H9 (cell line): ENCODE measurements around the gene VIPR1. TPM values are rescaled to one million over a fixed set of nuclear protein-coding genes. Genes with fewer than 3 reads are reported as not detected.

Experiments
- DNase-seq: peaks from one replicate; pipeline ENCODE4 v3.0.0-alpha.2; 2017
- H2AFZ ChIP-seq: one replicate; pipeline ENCODE4 v1.6.1; 2013; ENCODE audit warnings: mild to moderate bottlenecking, low read length, control low read depth, moderate library complexity
- H2AK5ac ChIP-seq: 2 replicates; pipeline ENCODE4 v1.6.1; 2013; ENCODE audit warnings: low read length, control low read depth, mixed read lengths; ENCODE audit not compliant: insufficient read length
- H2BK120ac ChIP-seq: one replicate; pipeline ENCODE4 v1.6.1; 2013; ENCODE audit warnings: low read depth, mild to moderate bottlenecking, low read length, control low read depth, inconsistent platforms; ENCODE audit not compliant: poor library complexity, severe bottlenecking
- H2BK12ac ChIP-seq: 2 replicates; pipeline ENCODE4 v1.6.1; 2013; ENCODE audit warnings: low read length, control low read depth, mixed read lengths, low read depth; ENCODE audit not compliant: insufficient read length
- H2BK15ac ChIP-seq: 2 replicates; pipeline ENCODE4 v1.6.1; 2013; ENCODE audit warnings: low read depth, low read length, control low read depth
- H2BK20ac ChIP-seq: one replicate; pipeline ENCODE4 v1.6.1; 2013; ENCODE audit warnings: low read depth, mild to moderate bottlenecking, low read length, control low read depth, inconsistent platforms; ENCODE audit not compliant: poor library complexity, severe bottlenecking
- H2BK5ac ChIP-seq: 2 replicates; pipeline ENCODE4 v1.6.1; 2013; ENCODE audit warnings: low read length, control low read depth, mixed read lengths; ENCODE audit not compliant: insufficient read length
- H3K14ac ChIP-seq: 2 replicates; pipeline ENCODE4 v1.6.1; 2013; ENCODE audit warnings: low read length, control low read depth; ENCODE audit not compliant: insufficient read depth
- H3K18ac ChIP-seq: 2 replicates; pipeline ENCODE4 v1.6.1; 2013; ENCODE audit warnings: low read depth, mild to moderate bottlenecking, mixed read lengths, low read length, control low read depth; ENCODE audit not compliant: insufficient read length
- H3K23ac ChIP-seq: 2 replicates; pipeline ENCODE4 v1.6.1; 2013; ENCODE audit warnings: low read length, control low read depth, mixed read lengths, low read depth; ENCODE audit not compliant: insufficient read length
- H3K23me2 ChIP-seq: 2 replicates; pipeline ENCODE4 v1.6.1; 2013; ENCODE audit warnings: low read depth, mild to moderate bottlenecking, mixed read lengths, low read length, control low read depth; ENCODE audit not compliant: insufficient read length, poor library complexity, severe bottlenecking
- H3K27ac ChIP-seq: 2 replicates; pipeline ENCODE4 v1.5.1; 2013; ENCODE audit warnings: low read length, control low read depth, mixed read lengths, low read depth; ENCODE audit not compliant: insufficient read length
- H3K27me3 ChIP-seq: 2 replicates; pipeline ENCODE4 v1.6.1; 2013; ENCODE audit warnings: low read length, control low read depth, inconsistent platforms; ENCODE audit not compliant: insufficient read depth
- H3K4ac ChIP-seq: 2 replicates; pipeline ENCODE4 v1.6.1; 2013; ENCODE audit warnings: low read depth, mild to moderate bottlenecking, control low read depth, inconsistent platforms, low read length, moderate library complexity
- H3K4me1 ChIP-seq: 2 replicates; pipeline ENCODE4 v1.6.1; 2013; ENCODE audit warnings: low read length, control low read depth, inconsistent platforms; ENCODE audit not compliant: insufficient read depth
- H3K4me2 ChIP-seq: 2 replicates; pipeline ENCODE4 v1.6.1; 2013; ENCODE audit warnings: low read length, control low read depth, mixed read lengths; ENCODE audit not compliant: insufficient read length, insufficient read depth
- H3K56ac ChIP-seq: 2 replicates; pipeline ENCODE4 v1.6.1; 2013; ENCODE audit warnings: low read depth, mild to moderate bottlenecking, mixed read lengths, low read length, control low read depth; ENCODE audit not compliant: insufficient read length
- H3K79me1 ChIP-seq: 2 replicates; pipeline ENCODE4 v1.6.1; 2013; ENCODE audit warnings: low read depth, mild to moderate bottlenecking, moderate library complexity, low read length, control low read depth, inconsistent platforms; ENCODE audit not compliant: insufficient read depth, poor library complexity, severe bottlenecking
- H3K79me2 ChIP-seq: 2 replicates; pipeline ENCODE4 v1.6.1; 2013; ENCODE audit warnings: low read length, control low read depth, inconsistent platforms; ENCODE audit not compliant: insufficient read depth
- H3K9ac ChIP-seq: 2 replicates; pipeline ENCODE4 v1.6.1; 2013; ENCODE audit warnings: low read length, control low read depth, mixed read lengths; ENCODE audit not compliant: insufficient read length; ENCODE audit errors: extremely low read depth
- H3K9me3 ChIP-seq: one replicate; pipeline ENCODE4 v1.6.1; 2013; ENCODE audit warnings: low read depth, low read length, inconsistent platforms; ENCODE audit not compliant: control insufficient read depth
- H3T11ph ChIP-seq: one replicate; pipeline ENCODE4 v1.6.1; 2013; ENCODE audit warnings: mild to moderate bottlenecking, low read length, control low read depth, inconsistent platforms
- H4K20me1 ChIP-seq: one replicate; pipeline ENCODE4 v1.6.1; 2013; ENCODE audit not compliant: control insufficient read depth, insufficient read length, insufficient read depth
- H4K5ac ChIP-seq: 2 replicates; pipeline ENCODE4 v1.6.1; 2013; ENCODE audit warnings: low read depth, mild to moderate bottlenecking, mixed read lengths, low read length, control low read depth; ENCODE audit not compliant: insufficient read length
- H4K8ac ChIP-seq: replicated peaks from 2 replicates; pipeline ENCODE4 v1.6.1; 2013; ENCODE audit warnings: low read length, control low read depth, mixed read lengths, low read depth; ENCODE audit not compliant: insufficient read length
- H4K91ac ChIP-seq: 2 replicates; pipeline ENCODE4 v1.6.1; 2013; ENCODE audit warnings: low read depth, mild to moderate bottlenecking, moderate library complexity, mixed read lengths, low read length, control low read depth; ENCODE audit not compliant: insufficient read length
- H3K27ac Mint-ChIP-seq, 3 experiments: 2 replicates in 2 of 3; 3 replicates in 1 of 3; pipeline ENCODE4 v1.8.0; 2020 to 2021; ENCODE audit warnings: mixed read lengths in 3 of 3, mild to moderate bottlenecking in 1 of 3, moderate library complexity in 1 of 3
- H3K27me3 Mint-ChIP-seq: 2 replicates; pipeline ENCODE4 v1.8.0; 2021; ENCODE audit warnings: low read depth, mild to moderate bottlenecking, moderate library complexity, mixed read lengths
- H3K36me3 Mint-ChIP-seq, 3 experiments: 2 replicates in 2 of 3; 3 replicates in 1 of 3; pipeline ENCODE4 v1.8.0; 2020 to 2021; ENCODE audit warnings: low read depth in 3 of 3, mixed read lengths in 3 of 3; ENCODE audit not compliant: insufficient read depth in 1 of 3
- H3K4me1 Mint-ChIP-seq, 2 experiments: 2 replicates each; pipeline ENCODE4 v1.8.0; 2020; ENCODE audit warnings: mixed read lengths in 2 of 2
- H3K4me3 Mint-ChIP-seq, 2 experiments: 2 replicates in 1 of 2; 3 replicates in 1 of 2; pipeline ENCODE4 v1.8.0; 2020 to 2021; ENCODE audit warnings: mild to moderate bottlenecking in 2 of 2, mixed read lengths in 2 of 2, moderate library complexity in 1 of 2
- H3K9me3 Mint-ChIP-seq, 2 experiments: 2 replicates in 1 of 2; 3 replicates in 1 of 2; pipeline ENCODE4 v1.8.0; 2020; ENCODE audit warnings: mild to moderate bottlenecking in 2 of 2, mixed read lengths in 2 of 2, moderate library complexity in 1 of 2
- CTCF ChIP-seq: fragments of 200-600 bp; sonication (generic); conservative IDR thresholded peaks from 3 replicates; pipeline ENCODE4 v1.8.0; 2021; ENCODE audit warnings: antibody characterized with exemption, mild to moderate bottlenecking
- WGBS: extraction: QIAGEN DNeasy Blood & Tissue Kit; methylation state at CpG from one replicate; pipeline ENCODE4 v1.1.7; 2013; ENCODE audit warnings: missing lambda C conversion rate, low lambda C conversion rate, mixed read lengths; ENCODE audit not compliant: insufficient read length; ENCODE audit errors: extremely low coverage; 5-methylcytosine and 5-hydroxymethylcytosine counted together
- total RNA-seq: library from RNA; stranded (reverse); gene quantifications from 2 replicates; pipeline ENCODE4 v1.2.1, GENCODE V29; 2021

Gene VIPR1
- total RNA-seq, 1 experiment from 2014 or later = 6.5 TPM

- H4K5ac ChIP-seq = no peak overlapping the region
- Mint-ChIP-seq H3K36me3 (no peaks in the 10 kb centered on the region), H3K4me3 (no peak overlapping the region), H3K27me3 (peaks cover 28% of the 10 kb centered on the region), H3K27ac (no peak overlapping the region), H3K9me3 (no peaks in the 10 kb centered on the region; a peak in 1 of 5 replicates), H3K4me1 (peaks cover 24 to 29% of the 10 kb centered on the region in 2 experiments)
- H3K56ac ChIP-seq = no peak overlapping the region
- no peak overlapping the region for H3K23ac ChIP-seq
- no peak overlapping the region for H2AK5ac ChIP-seq
- H2BK5ac ChIP-seq = no peak overlapping the region
- H2BK20ac ChIP-seq = no peak overlapping the region
- no peak overlapping the region for H3T11ph ChIP-seq
- no peaks in the 10 kb centered on the region for H3K79me1 ChIP-seq
- H3K14ac ChIP-seq = no peak overlapping the region; the same call in 1 of the 2 replicates
- peak; percentile 17 for DNase-seq
- no peaks in the 10 kb centered on the region; the same call in 1 of the 2 replicates for H3K27me3 ChIP-seq
- H4K20me1 ChIP-seq = no peaks in the 10 kb centered on the region
- H4K91ac ChIP-seq = no peak overlapping the region
- H3K79me2 ChIP-seq = no peaks in the 10 kb centered on the region
- H2BK120ac ChIP-seq = no peak overlapping the region
- no peaks in the 10 kb centered on the region for H3K23me2 ChIP-seq
- no peaks in the 10 kb centered on the region for H3K9me3 ChIP-seq
- no peak overlapping the region for H3K9ac ChIP-seq
- no peak for TF ChIP-seq CTCF
- no peak overlapping the region for H3K4me2 ChIP-seq
- WGBS = no CpG with 5 or more reads among the region's 7 CpGs
- H2AFZ ChIP-seq = no peak overlapping the region
- no peak overlapping the region for H4K8ac ChIP-seq
- H3K18ac ChIP-seq = no peak overlapping the region
- no peak overlapping the region for H3K4ac ChIP-seq
- no peak overlapping the region for H2BK15ac ChIP-seq
- H3K4me1 ChIP-seq = peaks cover 3% of the 10 kb centered on the region; the same call in 1 of the 2 replicates
- no peak overlapping the region for H3K27ac ChIP-seq
- H2BK12ac ChIP-seq = no peak overlapping the region
Observed at GRCh38 chr3:42493126-42493797, 9.2 kb upstream of the VIPR1 start.
